HG03108 (cell line): ENCODE measurements around the gene MIXL1.

Experiments used
- ATAC-seq: cut with Tn5 transposase; IDR thresholded peaks from one replicate; pipeline ENCODE4 v1.9.1; 2021; ENCODE audit warnings: moderate library complexity; ENCODE audit not compliant: unreplicated experiment

Gene MIXL1

GRCh38 chr1:226276077-226276682 lies 52.7 kb downstream of the MIXL1 start:
- ATAC-seq, result no peak
